Activated CD4-positive, alpha-beta T cell treated with anti-CD3 and anti-CD28 coated beads for 4 hours (primary cell): Measurements from ENCODE around the gene CCDC178.
"Not testable (repeated sequence)": the region's sequence is repeated elsewhere in the genome, so short reads cannot be mapped to it uniquely, and the experiment has no call there.

Experiments used
- DNase-seq, 2 donors: peaks; one replicate each; pipeline ENCODE4 v3.0.0-alpha.2; 2020

Gene CCDC178

GRCh38 chr18:33440060-33441043 lies at the start of gene CCDC178:
Gene CCDC178, minus strand, starts transcription at chr18:33440721. Its CDS starts 28,633 bp downstream, at chr18:33412088.
- DNase-seq, result no peak

GRCh38 chr18:33483908-33484307 lies 43.4 kb upstream of the CCDC178 start:
- no peak for DNase-seq

GRCh38 chr18:33472509-33472908 lies 32.0 kb upstream of the CCDC178 start:
- DNase-seq, result no peak

GRCh38 chr18:33470216-33470615 lies 29.7 kb upstream of the CCDC178 start:
- no peak for DNase-seq

GRCh38 chr18:33469699-33470098 lies 29.2 kb upstream of the CCDC178 start:
- DNase-seq, result no peak

- no peak for DNase-seq
Observed at GRCh38 chr18:33467531-33467930, 27.0 kb upstream of the CCDC178 start.

GRCh38 chr18:33466822-33467221 lies 26.3 kb upstream of the CCDC178 start:
- no peak for DNase-seq

- no peak for DNase-seq
Observed at GRCh38 chr18:33460681-33461080, 20.2 kb upstream of the CCDC178 start.

- no peak for DNase-seq
Observed at GRCh38 chr18:33459612-33460011, 19.1 kb upstream of the CCDC178 start.

- DNase-seq, result no peak
Observed at GRCh38 chr18:33446604-33447003, 6.1 kb upstream of the CCDC178 start.

GRCh38 chr18:33444709-33445108 lies 4.2 kb upstream of the CCDC178 start:
- DNase-seq, result no peak

GRCh38 chr18:33432857-33433256 lies 7.7 kb downstream of the CCDC178 start:
- DNase-seq, result no peak

GRCh38 chr18:33427549-33427948 lies 13.0 kb downstream of the CCDC178 start:
- no peak for DNase-seq

GRCh38 chr18:33424266-33424946 lies 16.1 kb downstream of the CCDC178 start:
- DNase-seq, result no peak

GRCh38 chr18:33421225-33421624 lies 19.3 kb downstream of the CCDC178 start:
- DNase-seq, result no peak

- DNase-seq, result no peak
Observed at GRCh38 chr18:33404244-33404873, 36.2 kb downstream of the CCDC178 start.

GRCh38 chr18:33398939-33399338 lies 41.6 kb downstream of the CCDC178 start:
- not testable (repeated sequence) for DNase-seq

- DNase-seq, result no peak
Observed at GRCh38 chr18:33375829-33376228, 64.7 kb downstream of the CCDC178 start.

- no peak for DNase-seq
Observed at GRCh38 chr18:33372442-33372841, 68.1 kb downstream of the CCDC178 start.

- no peak for DNase-seq
Observed at GRCh38 chr18:33369711-33370449, 70.6 kb downstream of the CCDC178 start.

GRCh38 chr18:33356735-33357134 lies 83.8 kb downstream of the CCDC178 start:
- no peak for DNase-seq

GRCh38 chr18:33355756-33356155 lies 84.8 kb downstream of the CCDC178 start:
- no peak for DNase-seq

GRCh38 chr18:33355263-33355662 lies 85.3 kb downstream of the CCDC178 start:
- no peak for DNase-seq
